Gastroesophageal sphincter (tissue), 3 donors: ENCODE results near the gene SV2B.

ENCODE experiments used
- POLR2A ChIP-seq, 2 donors: fragments of 450-650 bp; IDR thresholded peaks; one replicate each; pipeline ENCODE4 v1.6.1; 2017; ENCODE audit warnings: antibody characterized with exemption in 2 of 2, mild to moderate bottlenecking in 2 of 2, moderate library complexity in 1 of 2
- POLR2AphosphoS5 ChIP-seq: sonication (generic); formaldehyde crosslinking; IDR thresholded peaks from one replicate; pipeline ENCODE4 v1.6.1; 2017; ENCODE audit warnings: antibody characterized with exemption
- TF ChIP-seq, protein P1 (sequence below), 4 experiments: fragments of 200-600 bp in 2 of 4; fragments of 450-650 bp in 2 of 4; sonication (generic) in 1 of 4; IDR thresholded peaks; one replicate each; pipeline ENCODE4 v1.5.1; 2017 to 2019; ENCODE audit warnings: antibody characterized with exemption in 4 of 4, mild to moderate bottlenecking in 2 of 4, moderate library complexity in 2 of 4

DNA sequence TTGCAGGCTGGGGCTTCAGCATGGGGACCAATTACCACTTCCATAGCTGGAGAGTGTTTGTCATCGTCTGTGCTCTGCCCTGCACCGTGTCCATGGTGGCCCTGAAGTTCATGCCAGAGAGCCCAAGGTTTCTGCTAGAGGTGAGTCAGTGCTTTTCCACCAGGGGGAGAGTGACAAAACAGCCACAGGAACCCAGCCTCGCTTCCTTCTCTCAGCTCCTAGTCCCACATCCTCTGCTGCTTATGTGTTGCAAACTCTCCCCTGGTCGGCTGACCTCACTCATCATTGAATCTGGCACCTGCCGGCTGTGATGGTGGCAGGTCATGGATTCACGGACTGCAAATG, 158.3 kb downstream of the SV2B start:
- TF ChIP-seq, protein P1, sequence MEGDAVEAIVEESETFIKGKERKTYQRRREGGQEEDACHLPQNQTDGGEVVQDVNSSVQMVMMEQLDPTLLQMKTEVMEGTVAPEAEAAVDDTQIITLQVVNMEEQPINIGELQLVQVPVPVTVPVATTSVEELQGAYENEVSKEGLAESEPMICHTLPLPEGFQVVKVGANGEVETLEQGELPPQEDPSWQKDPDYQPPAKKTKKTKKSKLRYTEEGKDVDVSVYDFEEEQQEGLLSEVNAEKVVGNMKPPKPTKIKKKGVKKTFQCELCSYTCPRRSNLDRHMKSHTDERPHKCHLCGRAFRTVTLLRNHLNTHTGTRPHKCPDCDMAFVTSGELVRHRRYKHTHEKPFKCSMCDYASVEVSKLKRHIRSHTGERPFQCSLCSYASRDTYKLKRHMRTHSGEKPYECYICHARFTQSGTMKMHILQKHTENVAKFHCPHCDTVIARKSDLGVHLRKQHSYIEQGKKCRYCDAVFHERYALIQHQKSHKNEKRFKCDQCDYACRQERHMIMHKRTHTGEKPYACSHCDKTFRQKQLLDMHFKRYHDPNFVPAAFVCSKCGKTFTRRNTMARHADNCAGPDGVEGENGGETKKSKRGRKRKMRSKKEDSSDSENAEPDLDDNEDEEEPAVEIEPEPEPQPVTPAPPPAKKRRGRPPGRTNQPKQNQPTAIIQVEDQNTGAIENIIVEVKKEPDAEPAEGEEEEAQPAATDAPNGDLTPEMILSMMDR (IDR thresholded peaks at IDR 0.05): no peak
- no peak for TF ChIP-seq POLR2AphosphoS5
- no peak for TF ChIP-seq POLR2A (IDR thresholded peaks at IDR 0.05)
